COLO668 (cell line): ENCODE measurements around the gene MUS81.
"Not testable (repeated sequence)": the region's sequence is repeated elsewhere in the genome, so short reads cannot be mapped to it uniquely, and the experiment has no call there.

Experiments used
- DNase-seq: peaks from one replicate; lab custom pipeline; 2025; ENCODE audit not compliant: unreplicated experiment; lab: John Stamatoyannopoulos, UW

MUS81 gene

GRCh38 chr11:65860278-65861164 lies at the start of gene MUS81:
MUS81 (plus strand) TSS chr11:65860433; CDS start chr11:65860754, 321 bp downstream.
- DNase-seq: peak; percentile 94

DNA sequence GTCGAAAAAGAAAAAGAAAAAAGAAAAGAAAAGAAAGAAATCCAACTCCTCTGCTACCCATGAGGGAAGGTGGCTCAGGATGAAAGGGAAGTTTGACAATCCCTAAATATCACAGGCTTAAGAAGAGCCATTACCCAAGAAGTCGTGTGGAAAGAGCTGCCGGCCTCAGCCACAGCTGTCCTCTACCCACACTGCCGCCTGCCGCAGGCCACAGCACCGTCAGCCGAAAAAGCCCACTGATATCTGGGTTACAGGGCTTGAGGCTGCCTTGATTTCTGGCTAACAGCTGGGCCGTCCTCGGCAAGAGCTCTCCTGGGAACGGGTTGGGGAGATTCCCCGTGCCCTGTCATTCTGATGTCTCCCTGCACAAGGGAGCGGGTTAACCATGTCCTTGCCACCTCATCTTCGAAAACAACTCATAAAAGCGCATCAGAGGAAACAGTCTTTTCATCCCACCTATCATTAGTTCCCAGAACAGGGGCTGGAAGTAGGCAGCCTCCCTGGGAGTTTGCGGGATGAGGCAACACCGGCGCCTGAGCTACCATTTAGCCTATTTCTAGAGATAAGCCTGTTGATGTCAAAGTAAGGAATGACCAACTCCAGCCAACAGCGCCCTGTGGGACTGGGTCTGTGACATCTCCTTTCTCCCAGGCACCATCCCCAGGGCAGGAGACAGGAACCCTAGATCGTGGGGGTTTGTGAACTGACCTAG lies 48.3 kb upstream of the MUS81 start:
- DNase-seq: no peak

DNA sequence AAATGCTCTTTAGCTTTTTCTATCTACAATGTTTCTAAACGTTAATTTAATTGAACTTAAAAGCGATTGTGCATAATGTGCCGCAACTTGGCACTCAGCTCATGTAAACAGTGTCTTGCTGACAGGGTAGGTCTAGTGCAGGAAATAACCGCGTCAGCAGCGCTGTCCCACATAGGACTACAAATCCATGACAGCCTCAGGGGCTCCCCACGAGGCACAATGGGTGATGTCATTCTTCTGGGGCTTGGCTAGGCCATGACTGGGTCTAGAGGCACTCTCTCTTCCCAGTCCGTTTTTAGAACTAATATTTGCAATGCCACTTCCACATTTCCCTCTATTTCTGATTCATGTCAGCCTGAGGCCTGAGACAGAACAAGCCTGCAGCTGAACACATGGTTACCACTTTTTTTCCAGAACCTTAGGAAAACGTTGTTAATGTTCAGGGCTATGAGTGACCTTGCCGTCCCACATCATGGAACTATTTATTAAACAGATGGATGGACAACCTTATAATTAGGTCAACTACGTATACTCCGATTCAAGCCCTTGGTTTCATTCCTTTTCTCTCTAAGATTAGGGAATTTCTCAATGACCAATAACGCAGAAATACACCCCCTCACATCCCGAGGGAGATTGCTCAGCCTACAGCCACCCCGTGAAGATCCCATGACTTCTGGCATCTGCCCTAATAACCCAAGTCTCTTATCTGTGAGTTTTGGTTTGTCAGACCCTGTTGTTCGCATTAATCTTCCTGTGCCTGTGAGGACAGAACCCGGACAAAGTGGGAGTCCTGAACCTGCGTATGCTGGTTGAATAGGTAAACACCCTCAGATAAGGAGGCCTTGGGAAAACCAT lies 45.9 kb upstream of the MUS81 start:
- DNase-seq: no peak

DNA sequence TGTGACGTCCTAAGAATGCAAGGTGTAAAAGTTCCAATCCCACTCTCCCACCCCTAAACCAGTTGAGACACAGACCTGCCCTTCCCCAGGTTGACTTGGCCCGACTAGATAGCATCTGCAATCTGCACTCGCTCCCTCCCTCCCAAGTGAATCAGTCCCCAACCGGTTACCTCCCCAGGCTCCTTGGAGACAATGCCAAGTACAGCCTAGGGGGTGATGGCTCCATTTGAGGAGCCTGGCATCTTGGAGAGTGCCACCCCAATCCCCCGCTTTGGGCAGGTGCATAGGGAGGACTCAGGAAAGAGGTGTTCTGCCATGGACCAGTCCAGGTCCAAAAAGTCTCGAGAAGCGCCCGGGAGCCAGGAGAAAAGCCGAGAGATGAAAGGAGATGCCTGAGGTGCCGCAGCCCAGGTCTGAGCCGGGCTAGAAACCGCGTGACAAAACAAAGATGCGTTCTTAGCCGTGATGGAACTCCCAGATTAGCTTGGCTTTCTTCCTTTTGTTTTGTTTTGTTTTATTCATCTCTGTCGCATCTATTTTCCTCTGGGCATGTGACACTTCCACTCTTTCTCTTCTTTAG lies 45.2 kb upstream of the MUS81 start:
- no peak for DNase-seq

DNA sequence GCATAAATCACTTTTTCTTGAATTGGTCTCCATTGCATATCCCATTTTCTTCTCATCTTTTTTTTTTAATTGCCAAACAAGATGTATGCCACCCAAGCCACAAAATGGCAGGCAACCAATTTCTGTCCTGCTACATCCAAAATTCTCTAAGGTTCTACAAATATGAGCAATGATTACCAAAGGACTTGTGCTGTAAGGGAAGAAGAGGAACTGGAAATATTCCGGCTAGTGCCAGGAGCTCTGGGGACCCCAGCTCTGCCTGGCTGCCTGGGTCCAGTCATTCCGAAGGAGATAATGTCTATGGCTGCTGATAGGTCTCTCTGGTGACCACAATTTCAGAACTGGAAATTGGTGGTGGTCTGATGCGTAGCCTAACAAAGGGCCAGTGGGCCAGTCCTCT lies 43.5 kb upstream of the MUS81 start:
- no peak for DNase-seq

GRCh38 chr11:65817312-65817834 lies 42.9 kb upstream of the MUS81 start:
- DNase-seq: no peak

GRCh38 chr11:65817835-65818680 lies 42.2 kb upstream of the MUS81 start:
- DNase-seq: peak; percentile 92

- DNase-seq: no peak
Observed at GRCh38 chr11:65821107-65821506, 39.1 kb upstream of the MUS81 start.

DNA sequence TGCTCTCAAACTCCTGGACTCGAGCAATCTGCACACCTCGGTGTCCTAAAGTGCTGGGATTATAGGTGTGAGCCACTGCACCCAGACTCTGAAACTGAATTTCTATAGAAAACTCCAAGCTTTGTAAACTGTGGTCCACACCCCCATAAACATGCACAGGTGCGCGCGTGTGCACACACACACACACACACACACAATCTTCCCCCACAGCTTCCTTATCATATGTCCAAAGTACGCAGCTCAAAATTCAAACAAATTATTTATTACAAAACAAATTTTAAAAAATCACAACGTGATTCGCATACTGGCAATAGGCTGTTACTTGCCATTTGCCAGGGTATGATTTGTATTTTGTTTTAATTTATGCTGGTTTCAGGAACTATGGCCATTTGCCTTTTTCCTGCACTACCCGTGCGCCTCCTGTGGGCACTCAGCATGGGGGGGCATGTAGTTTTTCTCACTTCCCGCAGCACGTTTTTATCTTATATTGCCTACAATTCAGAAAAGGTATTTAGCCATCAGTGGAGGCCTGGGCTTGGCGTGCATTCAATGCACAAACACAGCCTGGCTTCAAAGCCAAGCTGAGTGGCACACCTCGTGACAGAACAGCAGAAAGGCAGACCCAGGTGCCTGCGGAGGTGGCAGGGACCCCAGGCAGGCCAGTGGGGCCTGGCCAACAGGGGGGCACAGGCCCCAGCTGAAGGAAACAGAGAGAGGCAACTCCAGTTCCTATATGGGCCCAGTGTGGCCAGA lies 37.3 kb upstream of the MUS81 start:
- DNase-seq: no peak

- no peak for DNase-seq
Observed at GRCh38 chr11:65826984-65827735, 33.1 kb upstream of the MUS81 start.

DNA sequence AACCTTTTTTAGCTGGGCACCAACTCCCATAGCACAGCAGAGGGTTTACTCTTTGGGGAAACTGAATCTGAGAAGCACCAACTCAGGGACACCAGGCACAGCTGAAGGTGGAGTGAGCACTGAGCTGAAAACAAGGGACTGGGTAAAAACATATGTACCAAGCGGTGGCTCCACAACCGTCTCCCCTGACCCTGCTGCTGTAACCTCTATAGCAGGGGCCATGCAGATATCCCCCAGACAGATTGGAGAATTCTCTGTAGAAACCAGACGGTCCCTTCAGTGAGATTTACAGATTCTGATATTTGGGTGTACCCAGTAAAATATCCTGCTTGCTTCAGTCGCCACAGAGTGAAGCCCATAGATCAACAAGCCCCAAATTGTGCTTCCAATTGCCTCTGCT lies 30.8 kb upstream of the MUS81 start:
- DNase-seq: no peak

GRCh38 chr11:65832231-65832630 lies 28.0 kb upstream of the MUS81 start:
- not testable (repeated sequence) for DNase-seq

DNA sequence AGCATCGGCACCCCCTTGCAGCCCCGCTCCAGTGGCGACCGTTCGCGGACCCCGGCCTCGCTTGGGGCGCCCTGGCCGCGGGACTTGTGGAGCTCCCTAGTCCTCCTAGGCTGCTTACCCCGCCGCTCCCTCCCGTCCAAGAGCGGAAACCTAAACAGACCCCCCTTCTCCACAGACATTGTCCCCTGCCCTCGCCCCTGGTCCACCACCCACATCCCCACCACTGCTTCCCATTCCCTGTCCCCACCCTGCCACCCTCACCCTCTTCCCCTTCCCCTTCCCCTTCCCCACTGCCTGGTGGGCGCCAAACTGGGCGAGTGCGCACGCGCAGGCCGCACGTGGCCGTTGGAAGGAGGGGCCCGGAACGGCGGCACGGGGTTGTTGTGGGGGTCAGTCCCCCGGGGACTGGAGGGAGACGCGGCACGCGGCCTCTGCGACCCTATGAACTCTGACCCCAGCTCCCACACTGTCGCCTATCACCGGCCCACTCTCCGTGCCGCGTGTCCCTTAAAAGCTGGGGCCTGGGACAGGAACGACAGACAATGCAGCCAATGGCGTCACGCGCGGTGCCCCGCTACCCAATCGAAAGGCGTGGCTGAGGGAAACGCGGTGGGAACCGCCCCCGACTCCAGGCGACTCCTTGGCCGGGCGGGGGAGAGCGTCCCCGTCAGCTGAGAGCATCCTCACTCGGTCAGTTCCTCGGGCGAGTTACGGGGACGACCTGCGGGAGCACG lies 26.8 kb upstream of the MUS81 start, which contains the start of gene SNX32:
TSS of gene SNX32 (plus strand) at position 667 of the 734 bp plus-strand sequence. CDS start 103 bp downstream, outside the sequence.
- DNase-seq: peak; percentile 83

DNA sequence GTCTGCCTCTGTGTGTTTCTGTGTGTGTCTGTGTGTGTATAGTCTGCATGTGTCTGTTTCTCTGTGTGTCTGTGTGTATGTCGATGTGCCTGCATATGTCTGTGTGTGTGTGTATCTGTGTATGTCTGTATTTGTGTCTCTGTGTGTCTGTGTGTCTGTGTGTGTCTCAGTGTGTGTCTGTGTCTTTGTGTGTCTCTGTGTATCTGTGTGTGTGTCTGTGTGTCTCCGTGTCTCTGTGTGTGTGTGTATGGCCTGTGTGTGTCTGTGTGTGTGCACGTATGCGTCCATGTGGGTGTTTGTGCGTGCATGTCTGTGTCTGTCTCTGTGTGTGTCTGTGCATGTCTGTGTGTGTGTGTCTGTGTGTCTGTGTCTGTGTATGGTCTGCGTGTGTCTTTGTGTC lies 26.0 kb upstream of the MUS81 start:
- no peak for DNase-seq

GRCh38 chr11:65842144-65842543 lies 18.1 kb upstream of the MUS81 start:
- no peak for DNase-seq

DNA sequence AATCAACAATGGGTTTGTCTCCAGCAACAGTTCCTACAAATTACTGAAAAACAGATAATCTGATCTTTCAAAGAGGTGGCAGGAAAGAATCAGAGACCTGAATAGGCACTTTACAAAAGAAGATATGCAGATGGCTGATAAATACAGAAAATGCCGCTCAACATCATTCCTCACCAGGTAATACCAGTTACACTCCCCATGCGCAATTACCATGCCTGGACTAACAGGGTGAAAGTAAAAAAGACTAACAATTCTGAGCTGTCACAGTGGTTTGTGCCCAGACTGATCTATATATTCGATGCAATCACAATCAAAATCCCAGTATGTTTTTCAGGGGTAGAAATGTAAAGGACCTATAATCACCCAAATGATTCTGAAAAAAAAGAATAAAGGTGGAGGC lies 16.4 kb upstream of the MUS81 start:
- DNase-seq: no peak

- DNase-seq: no peak
Observed at GRCh38 chr11:65844231-65844872, 15.9 kb upstream of the MUS81 start.
